Vagina (tissue), 2 donors: ENCODE data around the gene SIGLEC1. TPM values are rescaled to one million over a fixed set of nuclear protein-coding genes. Genes with fewer than 3 reads are reported as not detected.

Source experiments
- DNase-seq, 2 donors: peaks; one replicate each; pipeline ENCODE4 v3.0.0-alpha.2; 2017; ENCODE audit errors: extremely low spot score in 2 of 2
- H3K27ac ChIP-seq: fragments of 200-600 bp; sonication (generic); one replicate; pipeline ENCODE4 v1.5.1; 2019
- H3K27me3 ChIP-seq: fragments of 200-600 bp; sonication (generic); one replicate; pipeline ENCODE4 v1.5.1; 2019
- H3K36me3 ChIP-seq, 2 donors: fragments of 200-600 bp; sonication (generic); one replicate each; pipeline ENCODE4 v1.5.1; 2017 to 2019
- H3K4me1 ChIP-seq: fragments of 200-600 bp; sonication (generic); one replicate; pipeline ENCODE4 v1.5.1; 2019
- H3K4me3 ChIP-seq, 2 donors: fragments of 200-600 bp; sonication (generic); 1 replicate in 1 of 2; 2 replicates in 1 of 2; pipeline ENCODE4 v1.5.1; 2016 to 2019
- H3K9me3 ChIP-seq: fragments of 200-600 bp; sonication (generic); one replicate; pipeline ENCODE4 v1.5.1; 2019
- POLR2A ChIP-seq, 2 donors: fragments of 450-650 bp; IDR thresholded peaks; one replicate each; pipeline ENCODE4 v1.6.1; 2017; ENCODE audit warnings: antibody characterized with exemption in 2 of 2, mild to moderate bottlenecking in 2 of 2, moderate library complexity in 2 of 2
- POLR2AphosphoS5 ChIP-seq, 2 donors: sonication (generic); formaldehyde crosslinking; IDR thresholded peaks; one replicate each; pipeline ENCODE4 v1.9.0; 2017; ENCODE audit warnings: antibody characterized with exemption in 2 of 2, mild to moderate bottlenecking in 2 of 2, low read depth in 1 of 2; ENCODE audit not compliant: insufficient read depth in 1 of 2
- intact Hi-C: fragments of 100-400 bp; cut with DNase I; formaldehyde crosslinking; loops from one replicate; pipeline ENCODE4 v1.15.1; 2023
- total RNA-seq: library from RNA; depleted of rRNA; stranded (reverse); fragments of >200 nt; gene quantifications from one replicate; pipeline ENCODE4 v1.2.3, GENCODE V29; 2016
- TF ChIP-seq, protein P1 (sequence below), 3 experiments: fragments of 450-650 bp in 2 of 3; fragments of 200-600 bp in 1 of 3; sonication (generic) in 1 of 3; IDR thresholded peaks; one replicate each; pipeline ENCODE4 v1.5.1; 2017 to 2019; ENCODE audit warnings: antibody characterized with exemption in 3 of 3, mild to moderate bottlenecking in 2 of 3, moderate library complexity in 2 of 3

SIGLEC1 gene
- total RNA-seq, 1 donor from 2014 or later, result 8.8 TPM

DNA sequence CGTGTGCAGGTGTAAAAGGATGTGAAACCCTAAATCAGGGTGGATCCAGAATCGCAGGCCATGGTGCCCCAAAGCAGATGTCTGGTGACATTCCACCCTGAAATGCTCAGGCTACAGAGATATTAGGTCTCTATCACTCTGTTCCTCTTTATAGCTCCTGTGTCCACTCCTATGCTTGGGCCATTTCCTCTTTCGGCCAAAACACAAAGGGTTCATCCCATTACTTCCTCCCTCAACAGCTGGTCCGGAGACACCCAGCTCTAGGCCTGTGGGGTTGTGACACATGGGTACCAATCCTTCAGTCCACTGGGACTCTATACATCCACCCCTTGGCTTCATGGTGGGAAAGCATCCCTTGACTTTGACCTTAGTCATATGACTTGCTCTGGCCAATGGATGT is 1.7 kb upstream of the SIGLEC1 start:
- H3K4me1 ChIP-seq, result peaks cover 14% of the 10 kb centered on the region
- H3K4me3 ChIP-seq, result no peak overlapping the region
- H3K36me3 ChIP-seq, result no peaks in the 10 kb centered on the region
- intact Hi-C loops, result no loop called here
- no peak overlapping the region for H3K27ac ChIP-seq
- TF ChIP-seq POLR2A (IDR thresholded peaks at IDR 0.05), result no peak
- TF ChIP-seq POLR2AphosphoS5 (IDR thresholded peaks at IDR 0.05; ENCODE audit: insufficient read depth in 1 of 2, low read depth in 1 of 2), result no peak
- TF ChIP-seq, protein P1, sequence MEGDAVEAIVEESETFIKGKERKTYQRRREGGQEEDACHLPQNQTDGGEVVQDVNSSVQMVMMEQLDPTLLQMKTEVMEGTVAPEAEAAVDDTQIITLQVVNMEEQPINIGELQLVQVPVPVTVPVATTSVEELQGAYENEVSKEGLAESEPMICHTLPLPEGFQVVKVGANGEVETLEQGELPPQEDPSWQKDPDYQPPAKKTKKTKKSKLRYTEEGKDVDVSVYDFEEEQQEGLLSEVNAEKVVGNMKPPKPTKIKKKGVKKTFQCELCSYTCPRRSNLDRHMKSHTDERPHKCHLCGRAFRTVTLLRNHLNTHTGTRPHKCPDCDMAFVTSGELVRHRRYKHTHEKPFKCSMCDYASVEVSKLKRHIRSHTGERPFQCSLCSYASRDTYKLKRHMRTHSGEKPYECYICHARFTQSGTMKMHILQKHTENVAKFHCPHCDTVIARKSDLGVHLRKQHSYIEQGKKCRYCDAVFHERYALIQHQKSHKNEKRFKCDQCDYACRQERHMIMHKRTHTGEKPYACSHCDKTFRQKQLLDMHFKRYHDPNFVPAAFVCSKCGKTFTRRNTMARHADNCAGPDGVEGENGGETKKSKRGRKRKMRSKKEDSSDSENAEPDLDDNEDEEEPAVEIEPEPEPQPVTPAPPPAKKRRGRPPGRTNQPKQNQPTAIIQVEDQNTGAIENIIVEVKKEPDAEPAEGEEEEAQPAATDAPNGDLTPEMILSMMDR (IDR thresholded peaks at IDR 0.05), result no peak
- no peaks in the 10 kb centered on the region for H3K9me3 ChIP-seq
- no peak for DNase-seq
- no peaks in the 10 kb centered on the region for H3K27me3 ChIP-seq

DNA sequence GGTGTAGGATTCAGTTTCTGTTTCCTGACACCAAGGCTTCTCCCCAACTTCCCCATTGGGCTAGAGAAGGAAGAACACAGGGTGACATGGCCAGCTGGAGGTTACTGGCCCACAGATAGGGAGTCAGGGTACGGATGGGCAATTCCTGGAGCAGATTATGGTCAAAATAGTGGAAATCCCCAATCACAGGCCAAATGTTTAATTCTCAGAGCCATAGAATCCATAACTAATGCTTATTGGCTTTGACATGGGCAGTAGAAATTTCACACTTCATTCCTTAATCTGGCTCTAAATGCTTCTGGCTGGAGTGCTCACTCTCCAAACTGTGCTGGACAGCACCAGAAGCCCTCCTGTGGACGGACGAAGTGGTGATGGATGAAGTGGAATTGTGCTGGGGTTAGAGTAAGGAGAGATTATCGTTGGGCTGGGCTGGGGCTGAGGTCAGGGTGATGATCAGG is 887 bp downstream of the SIGLEC1 start:
- Histone ChIP-seq H3K9me3 (no peaks in the 10 kb centered on the region), H3K27ac (no peak overlapping the region)

GRCh38 chr20:3710703-3711483 is 1.5 kb downstream of the SIGLEC1 start:
- H3K27me3 ChIP-seq, result no peaks in the 10 kb centered on the region
- H3K36me3 ChIP-seq, result no peaks in the 10 kb centered on the region
- peaks cover 14% of the 10 kb centered on the region for H3K4me1 ChIP-seq
- intact Hi-C loops, result loop anchor here (1.0 kb wide), 1 partner anchor 35 kb away; no protein-coding TSS in a partner anchor
- H3K27ac ChIP-seq, result peak overlapping the region; percentile 25
- H3K9me3 ChIP-seq, result no peaks in the 10 kb centered on the region
- peak in 1 of 2 donors; percentile 83 for DNase-seq
- H3K4me3 ChIP-seq, result no peak overlapping the region
- TF ChIP-seq POLR2A (IDR thresholded peaks at IDR 0.05) (no peak), POLR2AphosphoS5 (IDR thresholded peaks at IDR 0.05; ENCODE audit: insufficient read depth in 1 of 2, low read depth in 1 of 2) (peak in 1 of 2 donors; percentile 59)
- TF ChIP-seq, protein P1 (IDR thresholded peaks at IDR 0.05), result peak; percentile 93 to 98 (median 97)

More for the DNA sequence above, 887 bp downstream of the SIGLEC1 start:
- H3K4me1 ChIP-seq, result peaks cover 14% of the 10 kb centered on the region
- H3K27me3 ChIP-seq, result no peaks in the 10 kb centered on the region
- no peak overlapping the region for H3K4me3 ChIP-seq
- DNase-seq, result no peak
- H3K36me3 ChIP-seq, result no peaks in the 10 kb centered on the region
- intact Hi-C loops, result no loop called here
- no peak for TF ChIP-seq POLR2AphosphoS5 (IDR thresholded peaks at IDR 0.05; ENCODE audit: insufficient read depth in 1 of 2, low read depth in 1 of 2)
- TF ChIP-seq, protein P1 (IDR thresholded peaks at IDR 0.05), result no peak
- no peak for TF ChIP-seq POLR2A (IDR thresholded peaks at IDR 0.05)

GRCh38 chr20:3710011-3710466 is 2.4 kb downstream of the SIGLEC1 start:
- Histone ChIP-seq H3K27me3 (no peaks in the 10 kb centered on the region), H3K36me3 (no peaks in the 10 kb centered on the region), H3K4me3 (no peak overlapping the region), H3K4me1 (peaks cover 14% of the 10 kb centered on the region), H3K27ac (peak overlapping the region; percentile 25), H3K9me3 (no peaks in the 10 kb centered on the region)
- intact Hi-C loops, result loop anchor here (1.0 kb wide), 1 partner anchor 34 kb away; no protein-coding TSS in a partner anchor
- no peak for DNase-seq
- no peak for TF ChIP-seq POLR2A (IDR thresholded peaks at IDR 0.05)
- TF ChIP-seq, protein P1 (IDR thresholded peaks at IDR 0.05), result no peak
- TF ChIP-seq POLR2AphosphoS5 (IDR thresholded peaks at IDR 0.05; ENCODE audit: insufficient read depth in 1 of 2, low read depth in 1 of 2), result peak in 1 of 2 donors; percentile 30

GRCh38 chr20:3707508-3707899 is 4.9 kb downstream of the SIGLEC1 start:
- no peaks in the 10 kb centered on the region for H3K9me3 ChIP-seq
- no peak overlapping the region for H3K4me3 ChIP-seq
- DNase-seq, result no peak
- TF ChIP-seq POLR2AphosphoS5 (IDR thresholded peaks at IDR 0.05; ENCODE audit: insufficient read depth in 1 of 2, low read depth in 1 of 2) (no peak), POLR2A (IDR thresholded peaks at IDR 0.05) (no peak)
- TF ChIP-seq, protein P1 (IDR thresholded peaks at IDR 0.05), result no peak
- no peaks in the 10 kb centered on the region for H3K27me3 ChIP-seq
- H3K4me1 ChIP-seq, result peaks cover 14% of the 10 kb centered on the region
- H3K36me3 ChIP-seq, result no peaks in the 10 kb centered on the region
- H3K27ac ChIP-seq, result no peak overlapping the region
- intact Hi-C loops, result no loop called here
